HG03432 (cell line): ENCODE measurements around the gene CEACAM7.
"Not testable (repeated sequence)": the region's sequence is repeated elsewhere in the genome, so short reads cannot be mapped to it uniquely, and the experiment has no call there.

Experiments used
- ATAC-seq: cut with Tn5 transposase; IDR thresholded peaks from one replicate; pipeline ENCODE4 v1.9.1; 2021; ENCODE audit warnings: mild to moderate bottlenecking, moderate library complexity; ENCODE audit not compliant: unreplicated experiment

CEACAM7 gene

DNA sequence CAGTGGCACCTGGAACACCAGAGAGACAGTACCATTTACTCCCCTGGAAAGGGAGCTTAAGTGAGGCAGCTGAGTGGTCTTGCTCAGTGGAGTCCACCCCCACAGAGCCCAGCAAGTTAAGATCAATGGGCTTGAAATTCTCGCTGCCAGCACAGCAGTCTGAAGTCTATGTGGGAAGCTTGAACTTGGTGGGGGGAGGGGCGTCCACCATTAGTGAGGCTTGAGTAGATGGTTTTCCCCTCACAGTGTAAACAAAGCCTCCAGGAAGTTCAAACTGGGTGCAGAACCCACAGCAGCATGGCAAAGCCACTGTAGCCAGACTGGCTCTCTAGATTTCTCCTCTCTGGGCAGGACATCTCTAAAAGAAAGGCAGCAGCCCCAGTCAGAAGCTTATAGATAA lies 30.9 kb downstream of the CEACAM7 start:
- ATAC-seq: no peak

DNA sequence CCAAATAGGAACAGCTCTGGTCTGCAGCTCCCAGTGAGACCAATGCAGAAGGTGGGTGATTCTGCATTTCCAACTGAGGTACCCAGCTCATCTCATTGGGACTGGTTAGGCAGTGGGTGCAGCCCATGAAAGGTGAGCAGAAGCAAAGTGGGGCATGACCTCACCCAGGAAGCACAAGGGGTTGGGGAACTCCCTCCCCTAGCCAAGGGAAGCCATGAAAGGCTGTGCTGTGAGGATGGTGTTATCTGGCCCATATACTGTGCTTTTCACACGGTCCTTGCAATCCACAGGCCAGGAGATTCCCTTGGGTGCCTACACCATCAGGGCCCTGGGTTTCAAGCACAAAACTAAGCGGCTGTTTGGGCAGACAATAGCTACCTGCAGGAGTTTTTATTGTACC lies 31.3 kb downstream of the CEACAM7 start:
- ATAC-seq: not testable (repeated sequence)

DNA sequence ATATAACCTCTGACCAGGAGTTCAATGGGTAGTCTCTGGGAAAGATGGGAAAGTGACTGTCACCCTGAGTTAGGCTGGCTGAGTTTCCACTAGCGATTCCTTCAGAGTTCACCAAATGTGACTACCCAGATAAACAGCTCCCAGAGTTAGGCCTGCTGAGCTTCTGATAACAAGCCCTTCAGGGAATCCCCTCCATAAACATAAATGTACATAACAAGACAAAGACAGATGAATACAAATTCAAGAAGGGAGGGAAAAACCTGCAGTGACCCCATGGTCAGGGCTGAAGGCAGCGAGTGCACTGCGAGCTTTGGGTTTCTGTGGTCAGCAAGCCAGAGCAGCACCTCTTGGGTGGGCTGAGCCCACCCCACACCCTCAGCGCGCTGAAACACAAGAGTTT lies 35.8 kb downstream of the CEACAM7 start:
- ATAC-seq: no peak

DNA sequence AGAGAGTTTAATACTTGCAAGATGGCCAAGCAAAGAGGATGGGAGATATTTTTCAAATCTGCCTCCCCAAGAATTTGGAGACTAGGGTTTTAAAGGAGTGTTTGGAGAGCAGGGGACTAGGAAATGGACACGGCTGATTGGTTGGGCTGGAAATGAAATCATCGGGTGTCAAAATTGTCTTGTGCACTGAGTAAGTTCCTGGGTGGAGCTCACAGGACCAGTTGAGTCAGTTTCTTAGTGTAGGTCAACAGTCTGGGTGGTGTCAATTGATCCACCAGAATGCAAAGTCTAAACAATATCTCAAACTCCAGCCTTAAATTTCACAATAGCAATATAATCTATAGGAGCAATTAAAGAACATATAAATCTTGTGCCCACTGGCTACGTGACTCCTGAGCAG lies 38.2 kb downstream of the CEACAM7 start:
- ATAC-seq: no peak

DNA sequence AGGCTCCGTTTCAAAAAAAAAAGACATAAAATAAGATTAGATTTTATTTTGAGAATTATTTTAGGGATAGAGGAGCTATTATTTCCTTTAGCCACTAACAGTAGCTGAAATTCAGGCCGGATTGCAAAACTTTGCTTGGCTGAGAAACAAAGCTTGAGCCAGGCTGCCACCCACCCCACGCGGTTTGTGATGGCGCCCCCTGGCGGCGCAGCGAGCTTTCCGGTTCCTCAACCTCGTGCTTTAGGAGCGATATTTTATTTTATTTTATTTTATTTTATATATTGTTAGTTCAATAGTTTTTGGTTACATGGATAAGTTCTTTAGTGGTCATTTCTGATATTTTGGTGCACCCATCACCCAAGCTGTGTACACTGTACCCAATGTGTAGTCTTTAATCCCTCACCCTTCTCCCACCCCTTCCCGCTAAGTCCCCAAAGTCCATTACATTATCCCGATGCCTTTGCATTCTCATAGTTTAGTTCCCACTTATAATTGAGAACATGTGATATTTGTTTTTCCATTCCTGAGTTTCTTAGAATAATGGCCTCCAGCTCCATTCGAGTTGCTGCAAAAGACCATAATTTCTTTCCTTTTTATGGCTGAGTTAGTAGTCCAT lies 41.4 kb downstream of the CEACAM7 start:
- ATAC-seq: no peak

- ATAC-seq: no peak
Observed at GRCh38 chr19:41641879-41642485, 46.1 kb downstream of the CEACAM7 start.

GRCh38 chr19:41638641-41639081 lies 49.4 kb downstream of the CEACAM7 start:
- ATAC-seq: no peak

GRCh38 chr19:41637484-41637883 lies 50.6 kb downstream of the CEACAM7 start:
- ATAC-seq: no peak

DNA sequence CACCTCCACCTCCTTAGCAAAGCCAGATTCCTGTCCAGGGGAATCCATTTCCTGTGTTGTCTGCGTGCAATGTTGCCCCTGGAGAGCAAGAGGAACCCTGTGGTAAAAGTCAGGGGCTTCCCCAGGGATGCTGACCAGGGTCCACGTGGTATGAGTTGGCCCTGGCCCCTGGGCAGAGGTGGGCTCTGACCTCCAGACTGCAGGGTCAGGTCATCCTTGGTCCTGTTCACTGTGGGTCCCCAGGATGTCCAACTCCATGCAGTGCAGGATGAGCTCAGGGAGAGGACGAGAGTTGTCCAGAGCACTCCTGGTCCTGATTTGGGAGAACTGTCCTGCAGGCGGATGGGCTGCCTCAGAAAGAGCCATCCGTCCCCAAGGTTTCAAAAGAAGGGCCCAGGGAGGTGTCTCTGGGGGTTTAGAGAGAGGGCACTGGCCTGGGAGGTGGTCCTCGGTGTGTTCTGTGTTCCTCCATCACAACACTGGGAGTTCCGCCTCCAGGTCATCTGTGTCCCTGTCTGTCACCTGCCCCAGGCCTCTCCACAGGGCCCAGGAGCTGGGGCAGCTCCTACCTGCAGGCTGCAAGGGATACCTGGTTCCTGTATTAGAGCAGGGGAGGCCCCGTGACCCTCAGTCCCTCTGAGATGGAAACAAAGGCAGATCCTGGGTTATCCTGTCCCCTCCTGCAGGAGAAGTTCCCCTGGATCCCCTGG lies 59.9 kb downstream of the CEACAM7 start:
- no peak for ATAC-seq

- ATAC-seq: no peak
Observed at GRCh38 chr19:41626877-41627276, 61.2 kb downstream of the CEACAM7 start, which contains the start of gene CEACAM4. TSS of gene CEACAM4 (minus strand) at chr19:41627074. CDS start at chr19:41626963, 111 bp downstream.

DNA sequence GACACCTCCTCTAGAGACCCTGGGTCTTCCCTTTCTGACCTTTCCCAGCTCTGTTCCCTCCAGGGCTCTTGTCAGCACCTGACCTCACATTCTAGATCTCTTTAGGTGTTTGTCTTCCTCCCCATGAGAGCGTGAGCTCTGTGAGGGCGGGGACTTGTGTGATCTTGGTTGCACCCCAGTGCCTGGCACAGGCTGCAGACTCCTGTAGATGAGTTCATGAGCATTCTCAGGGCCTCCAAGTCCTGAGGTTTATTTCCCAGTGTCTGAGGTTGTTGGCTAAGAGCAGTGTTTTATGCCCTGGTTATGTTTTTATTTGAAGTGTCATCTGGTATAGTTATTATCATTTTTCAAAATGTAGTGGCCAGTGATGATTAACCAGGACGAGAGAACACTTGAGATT lies 61.8 kb downstream of the CEACAM7 start:
- ATAC-seq: no peak

DNA sequence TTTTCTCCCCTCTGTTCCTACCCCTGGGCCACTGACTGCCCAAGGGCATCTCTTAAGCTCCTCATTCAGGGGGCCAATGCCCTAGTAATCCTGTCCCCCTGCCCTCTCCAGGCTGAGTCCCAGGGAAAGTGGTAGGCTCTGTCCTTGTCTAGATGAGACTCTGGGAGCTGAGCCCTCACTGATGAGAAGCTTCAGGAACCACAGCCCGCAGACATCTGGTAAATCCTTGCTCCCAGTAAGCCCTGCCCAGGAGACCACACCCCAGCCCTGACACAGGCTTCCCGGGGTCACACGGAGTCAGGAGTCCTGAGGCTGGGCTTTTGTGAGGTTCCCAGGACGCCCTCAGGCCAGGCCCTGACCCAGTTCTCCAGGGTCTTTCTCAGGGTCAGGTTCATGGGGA lies 63.1 kb downstream of the CEACAM7 start:
- no peak for ATAC-seq

DNA sequence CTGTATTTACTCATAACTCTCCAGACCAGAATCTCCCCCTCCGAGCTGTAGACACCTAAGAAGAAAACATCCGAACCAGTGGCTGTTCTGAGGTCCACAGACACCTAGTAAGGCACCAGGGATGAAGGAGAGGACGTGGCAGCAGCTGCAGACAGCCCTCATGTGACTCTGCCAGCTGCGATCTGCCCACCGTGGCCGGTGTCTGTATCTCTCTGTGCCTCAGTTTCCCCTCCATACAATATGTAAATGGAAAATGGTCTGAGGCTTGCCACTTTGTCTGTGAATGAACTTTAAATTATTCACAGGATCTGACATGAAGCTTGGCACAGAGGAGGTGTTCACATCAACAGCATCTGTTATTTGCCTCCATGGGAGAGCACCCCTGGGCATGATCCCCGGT lies 63.6 kb downstream of the CEACAM7 start:
- ATAC-seq: no peak

DNA sequence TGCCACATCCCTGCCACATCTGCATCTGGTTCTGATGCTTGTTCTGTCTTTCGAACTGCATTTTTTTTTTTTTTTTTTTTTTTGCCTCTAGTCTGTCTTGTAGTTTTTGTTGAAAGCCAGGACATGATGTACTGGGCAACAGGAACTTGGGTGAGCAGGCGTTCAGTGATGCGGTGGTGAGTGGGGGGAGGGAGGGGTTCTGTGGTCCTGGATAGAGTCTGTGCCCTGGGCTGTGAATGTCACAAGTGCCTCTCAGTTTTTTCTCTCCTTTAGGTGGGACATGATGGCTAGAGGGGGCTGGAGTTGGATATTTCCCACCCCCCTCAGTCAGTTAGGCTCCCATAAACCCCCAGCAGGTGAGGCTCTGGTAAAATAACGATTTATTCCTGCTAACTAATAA lies 64.7 kb downstream of the CEACAM7 start:
- ATAC-seq: no peak
